A549 treated with RU486 at 1 μM for 4 hours (cell line): ENCODE results near the gene ESD. TPM values are rescaled to one million over a fixed set of nuclear protein-coding genes. Genes with fewer than 3 reads are reported as not detected.

Experiments used
- total RNA-seq: library from RNA; stranded (reverse); fragments of 200-300 nt; extraction: Qiagen RNA extraction; gene quantifications from 5 replicates; pipeline ENCODE4 v1.2.3, GENCODE V29; 2022; ENCODE audit warnings: low read depth

The ESD gene
- total RNA-seq: 78.0 to 97.6 TPM (median 83.8 TPM) in 5 replicates

GRCh38 chr13:46796515-46797474 lies at the start of gene ESD:
ESD (minus strand) TSS chr13:46797161; CDS start chr13:46791413, 5,748 bp downstream.

Other genes starting within 250 kb of the ESD start
- gene LRCH1, start 244.0 kb downstream of the ESD start, total RNA-seq: 5.4 to 8.9 TPM (median 8.2 TPM) in 5 replicates
- gene HTR2A, start 99.9 kb upstream of the ESD start, total RNA-seq: not detected in 5 replicates